ENCODE results near the gene KMT5B.

KMT5B gene

GRCh38 chr11:68215524-68216170, 2.6 kb upstream of the KMT5B start:
- peak in 1 of 2 experiments; percentile 15 for DNase-seq

- no peak for DNase-seq
Observed at GRCh38 chr11:68215087-68215445, 2.0 kb upstream of the KMT5B start.

- no peak for DNase-seq
Observed at GRCh38 chr11:68214173-68215086, 1.3 kb upstream of the KMT5B start.

GRCh38 chr11:68213555-68214172, 568 bp upstream of the KMT5B start:
- peak; percentile 63 to 95 for DNase-seq

- DNase-seq, result peak; percentile 34 to 73
Observed at GRCh38 chr11:68212421-68213134, 518 bp downstream of the KMT5B start.

GRCh38 chr11:68211546-68211945, 1.6 kb downstream of the KMT5B start:
- no peak for DNase-seq

GRCh38 chr11:68206211-68206610, 6.9 kb downstream of the KMT5B start:
- peak; percentile 12 to 71 for DNase-seq

GRCh38 chr11:68204402-68204801, 8.7 kb downstream of the KMT5B start:
- no peak for DNase-seq

GRCh38 chr11:68202165-68202564, 10.9 kb downstream of the KMT5B start:
- no peak for DNase-seq

GRCh38 chr11:68201492-68201891, 11.6 kb downstream of the KMT5B start:
- DNase-seq, result no peak

- DNase-seq, result no peak
Observed at GRCh38 chr11:68200639-68201038, 12.5 kb downstream of the KMT5B start.

- DNase-seq, result no peak
Observed at GRCh38 chr11:68199295-68199987, 13.7 kb downstream of the KMT5B start.

- no peak for DNase-seq
Observed at GRCh38 chr11:68196219-68196618, 16.9 kb downstream of the KMT5B start.

GRCh38 chr11:68194675-68195294, 18.3 kb downstream of the KMT5B start:
- no peak for DNase-seq

- DNase-seq, result no peak
Observed at GRCh38 chr11:68193018-68193417, 20.1 kb downstream of the KMT5B start.

GRCh38 chr11:68191661-68192579, 21.2 kb downstream of the KMT5B start:
- no peak for DNase-seq

- no peak for DNase-seq
Observed at GRCh38 chr11:68189888-68190287, 23.2 kb downstream of the KMT5B start.

GRCh38 chr11:68189082-68189481, 24.0 kb downstream of the KMT5B start:
- DNase-seq, result no peak

GRCh38 chr11:68186061-68186460, 27.0 kb downstream of the KMT5B start:
- DNase-seq, result no peak

GRCh38 chr11:68181719-68182451, 31.2 kb downstream of the KMT5B start:
- DNase-seq, result no peak
